22Rv1 (cell line): ENCODE measurements around the gene GAREM2.

Experiments used
- H3K27ac ChIP-seq: fragments of 450-650 bp; 2 replicates; pipeline ENCODE4 v1.5.1; 2017
- CTCF ChIP-seq: fragments of 450-650 bp; IDR thresholded peaks from 2 replicates; pipeline ENCODE4 v1.5.1; 2017; ENCODE audit warnings: mild to moderate bottlenecking
- ZFX ChIP-seq: fragments of 450-650 bp; IDR thresholded peaks from 2 replicates; pipeline ENCODE4 v1.6.1; 2017; ENCODE audit warnings: antibody characterized with exemption, borderline replicate concordance

The GAREM2 gene

GRCh38 chr2:26182887-26183630 lies 10.2 kb downstream of the GAREM2 start:
- no peak overlapping the region for H3K27ac ChIP-seq
- TF ChIP-seq CTCF (no peak), ZFX (no peak)

GRCh38 chr2:26184121-26184520 lies 11.2 kb downstream of the GAREM2 start:
- TF ChIP-seq CTCF (no peak), ZFX (no peak)
- no peak overlapping the region for H3K27ac ChIP-seq

- TF ChIP-seq CTCF = peak; percentile 77
- TF ChIP-seq ZFX = no peak
- H3K27ac ChIP-seq = peak overlapping the region; percentile 48
Observed at GRCh38 chr2:26184555-26185303, 11.8 kb downstream of the GAREM2 start.

GRCh38 chr2:26185304-26185928 lies 12.5 kb downstream of the GAREM2 start:
- peak overlapping the region; percentile 48 for H3K27ac ChIP-seq
- TF ChIP-seq ZFX = no peak
- TF ChIP-seq CTCF = no peak

GRCh38 chr2:26185954-26186770 lies 13.3 kb downstream of the GAREM2 start:
- H3K27ac ChIP-seq = no peak overlapping the region
- TF ChIP-seq ZFX = no peak

- TF ChIP-seq ZFX (no peak), CTCF (no peak)
- no peak overlapping the region for H3K27ac ChIP-seq
Observed at GRCh38 chr2:26187114-26187513, 14.2 kb downstream of the GAREM2 start.

- TF ChIP-seq CTCF = no peak
- no peak for TF ChIP-seq ZFX
Observed at GRCh38 chr2:26187537-26188104, 14.7 kb downstream of the GAREM2 start.

More at GRCh38 chr2:26187537-26188104, 14.7 kb downstream of the GAREM2 start:
- H3K27ac ChIP-seq = no peak overlapping the region
